H1 (cell line): ENCODE measurements around the gene UQCRC2. TPM values are rescaled to one million over a fixed set of nuclear protein-coding genes. Genes with fewer than 3 reads are reported as not detected.

Experiments
- CBX8 ChIP-seq: fragments of 300-800, 300-1000 bp; sonication (generic); IDR thresholded peaks from 2 replicates; pipeline ENCODE4 v1.7.1; 2016; ENCODE audit warnings: low read depth, low read length, borderline replicate concordance
- CEBPB ChIP-seq: IDR thresholded peaks from 2 replicates; pipeline ENCODE4 v1.6.1; 2012; ENCODE audit warnings: low read depth, low read length
- CHD2 ChIP-seq: IDR thresholded peaks from 2 replicates; pipeline ENCODE4 v1.6.1; 2012; ENCODE audit warnings: low read length, improper control_type of control experiment
- FOSL1 ChIP-seq: IDR thresholded peaks from 2 replicates; pipeline ENCODE4 v1.6.1; 2011; ENCODE audit warnings: mild to moderate bottlenecking, low read depth, low read length, moderate library complexity; ENCODE audit not compliant: insufficient read depth
- GTF2F1 ChIP-seq: IDR thresholded peaks from 2 replicates; pipeline ENCODE4 v1.6.1; 2012; ENCODE audit warnings: low read depth, low read length, improper control_type of control experiment, borderline replicate concordance
- JUN ChIP-seq: IDR thresholded peaks from 2 replicates; pipeline ENCODE4 v1.6.1; 2011; ENCODE audit warnings: low read depth, mild to moderate bottlenecking, improper control_type of control experiment, low read length
- JUND ChIP-seq: IDR thresholded peaks from 2 replicates; pipeline ENCODE4 v1.6.1; 2011; ENCODE audit warnings: mild to moderate bottlenecking, improper control_type of control experiment, low read length
- POLR2AphosphoS5 ChIP-seq: IDR thresholded peaks from 2 replicates; pipeline ENCODE4 v1.6.1; 2011; ENCODE audit warnings: low read depth, low read length
- RAD21 ChIP-seq, 2 experiments: IDR thresholded peaks in 1 of 2; conservative IDR thresholded peaks in 1 of 2; 2 replicates each; pipeline ENCODE4 v1.6.1; 2011; ENCODE audit warnings: low read depth in 2 of 2, low read length in 2 of 2, improper control_type of control experiment in 1 of 2, inconsistent platforms in 1 of 2, mild to moderate bottlenecking in 1 of 2, moderate library complexity in 1 of 2
- polyA plus RNA-seq, 7 experiments: library from polyadenylated mRNA; depleted of rRNA in 3 of 7; stranded (reverse) in 5 of 7; unstranded in 2 of 7; fragments of >200 nt in 5 of 7; fragments of 200-250 nt in 2 of 7; gene quantifications; 1 replicate in 5 of 7; 2 replicates in 1 of 7; 4 replicates in 1 of 7; pipeline versions ENCODE4 v1.2.1 to v1.2.3, GENCODE V29; 2011 to 2013; ENCODE audit warnings: missing spikeins in 2 of 7, mixed read lengths in 2 of 7
- total RNA-seq: library from RNA; stranded (reverse); fragmentation: NEBNext Ultra II Directional; extraction: Animal tissue kit (Norgen Biotek cat#: 25700); gene quantifications from 2 replicates; pipeline ENCODE4 v1.2.1, GENCODE V29; 2021
- TF ChIP-seq, protein P1 (sequence below): fragments of 300-600 bp; sonication (generic); IDR thresholded peaks from 2 replicates; pipeline ENCODE4 v1.7.1; 2012; ENCODE audit warnings: low read length, moderate library complexity, mild to moderate bottlenecking, inconsistent platforms; ENCODE audit not compliant: insufficient replicate concordance
- TF ChIP-seq, protein P2 (sequence below): IDR thresholded peaks from 2 replicates; pipeline ENCODE4 v1.6.1; 2011; ENCODE audit warnings: low read depth, mild to moderate bottlenecking, low read length; ENCODE audit not compliant: insufficient read depth

The UQCRC2 gene
- total and polyA plus RNA-seq, 2 of the 8 experiments (the other 6 are each of a cell fraction or from before 2014, with no cell fraction given): 94.4 to 182 TPM

DNA sequence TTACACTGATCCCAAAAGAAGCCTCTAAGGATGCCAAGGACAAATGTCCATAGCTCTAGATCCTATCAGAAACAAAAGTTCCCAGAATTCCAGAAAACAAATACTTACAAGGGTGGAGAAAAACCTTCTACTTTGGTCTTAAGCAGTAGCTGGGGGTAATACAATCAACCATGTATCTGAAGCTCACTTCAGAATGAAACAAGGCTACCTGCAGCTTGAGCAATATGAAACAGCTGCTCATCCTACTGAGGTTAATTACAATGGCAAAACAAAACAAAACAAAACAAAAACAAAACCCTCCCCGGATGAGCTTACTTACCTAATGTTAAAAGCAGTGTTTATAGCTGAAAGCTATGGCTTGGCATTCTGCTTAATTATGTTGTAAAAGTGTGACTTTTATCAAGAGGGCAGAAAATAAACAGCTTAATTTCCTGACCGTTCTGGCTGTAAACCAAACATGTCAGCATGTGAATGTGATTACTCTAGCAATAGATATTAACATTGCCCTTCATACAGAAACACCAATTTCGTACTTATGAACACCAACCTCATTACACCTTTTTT is 37.3 kb downstream of the UQCRC2 start (continued):
- TF ChIP-seq, protein P1, sequence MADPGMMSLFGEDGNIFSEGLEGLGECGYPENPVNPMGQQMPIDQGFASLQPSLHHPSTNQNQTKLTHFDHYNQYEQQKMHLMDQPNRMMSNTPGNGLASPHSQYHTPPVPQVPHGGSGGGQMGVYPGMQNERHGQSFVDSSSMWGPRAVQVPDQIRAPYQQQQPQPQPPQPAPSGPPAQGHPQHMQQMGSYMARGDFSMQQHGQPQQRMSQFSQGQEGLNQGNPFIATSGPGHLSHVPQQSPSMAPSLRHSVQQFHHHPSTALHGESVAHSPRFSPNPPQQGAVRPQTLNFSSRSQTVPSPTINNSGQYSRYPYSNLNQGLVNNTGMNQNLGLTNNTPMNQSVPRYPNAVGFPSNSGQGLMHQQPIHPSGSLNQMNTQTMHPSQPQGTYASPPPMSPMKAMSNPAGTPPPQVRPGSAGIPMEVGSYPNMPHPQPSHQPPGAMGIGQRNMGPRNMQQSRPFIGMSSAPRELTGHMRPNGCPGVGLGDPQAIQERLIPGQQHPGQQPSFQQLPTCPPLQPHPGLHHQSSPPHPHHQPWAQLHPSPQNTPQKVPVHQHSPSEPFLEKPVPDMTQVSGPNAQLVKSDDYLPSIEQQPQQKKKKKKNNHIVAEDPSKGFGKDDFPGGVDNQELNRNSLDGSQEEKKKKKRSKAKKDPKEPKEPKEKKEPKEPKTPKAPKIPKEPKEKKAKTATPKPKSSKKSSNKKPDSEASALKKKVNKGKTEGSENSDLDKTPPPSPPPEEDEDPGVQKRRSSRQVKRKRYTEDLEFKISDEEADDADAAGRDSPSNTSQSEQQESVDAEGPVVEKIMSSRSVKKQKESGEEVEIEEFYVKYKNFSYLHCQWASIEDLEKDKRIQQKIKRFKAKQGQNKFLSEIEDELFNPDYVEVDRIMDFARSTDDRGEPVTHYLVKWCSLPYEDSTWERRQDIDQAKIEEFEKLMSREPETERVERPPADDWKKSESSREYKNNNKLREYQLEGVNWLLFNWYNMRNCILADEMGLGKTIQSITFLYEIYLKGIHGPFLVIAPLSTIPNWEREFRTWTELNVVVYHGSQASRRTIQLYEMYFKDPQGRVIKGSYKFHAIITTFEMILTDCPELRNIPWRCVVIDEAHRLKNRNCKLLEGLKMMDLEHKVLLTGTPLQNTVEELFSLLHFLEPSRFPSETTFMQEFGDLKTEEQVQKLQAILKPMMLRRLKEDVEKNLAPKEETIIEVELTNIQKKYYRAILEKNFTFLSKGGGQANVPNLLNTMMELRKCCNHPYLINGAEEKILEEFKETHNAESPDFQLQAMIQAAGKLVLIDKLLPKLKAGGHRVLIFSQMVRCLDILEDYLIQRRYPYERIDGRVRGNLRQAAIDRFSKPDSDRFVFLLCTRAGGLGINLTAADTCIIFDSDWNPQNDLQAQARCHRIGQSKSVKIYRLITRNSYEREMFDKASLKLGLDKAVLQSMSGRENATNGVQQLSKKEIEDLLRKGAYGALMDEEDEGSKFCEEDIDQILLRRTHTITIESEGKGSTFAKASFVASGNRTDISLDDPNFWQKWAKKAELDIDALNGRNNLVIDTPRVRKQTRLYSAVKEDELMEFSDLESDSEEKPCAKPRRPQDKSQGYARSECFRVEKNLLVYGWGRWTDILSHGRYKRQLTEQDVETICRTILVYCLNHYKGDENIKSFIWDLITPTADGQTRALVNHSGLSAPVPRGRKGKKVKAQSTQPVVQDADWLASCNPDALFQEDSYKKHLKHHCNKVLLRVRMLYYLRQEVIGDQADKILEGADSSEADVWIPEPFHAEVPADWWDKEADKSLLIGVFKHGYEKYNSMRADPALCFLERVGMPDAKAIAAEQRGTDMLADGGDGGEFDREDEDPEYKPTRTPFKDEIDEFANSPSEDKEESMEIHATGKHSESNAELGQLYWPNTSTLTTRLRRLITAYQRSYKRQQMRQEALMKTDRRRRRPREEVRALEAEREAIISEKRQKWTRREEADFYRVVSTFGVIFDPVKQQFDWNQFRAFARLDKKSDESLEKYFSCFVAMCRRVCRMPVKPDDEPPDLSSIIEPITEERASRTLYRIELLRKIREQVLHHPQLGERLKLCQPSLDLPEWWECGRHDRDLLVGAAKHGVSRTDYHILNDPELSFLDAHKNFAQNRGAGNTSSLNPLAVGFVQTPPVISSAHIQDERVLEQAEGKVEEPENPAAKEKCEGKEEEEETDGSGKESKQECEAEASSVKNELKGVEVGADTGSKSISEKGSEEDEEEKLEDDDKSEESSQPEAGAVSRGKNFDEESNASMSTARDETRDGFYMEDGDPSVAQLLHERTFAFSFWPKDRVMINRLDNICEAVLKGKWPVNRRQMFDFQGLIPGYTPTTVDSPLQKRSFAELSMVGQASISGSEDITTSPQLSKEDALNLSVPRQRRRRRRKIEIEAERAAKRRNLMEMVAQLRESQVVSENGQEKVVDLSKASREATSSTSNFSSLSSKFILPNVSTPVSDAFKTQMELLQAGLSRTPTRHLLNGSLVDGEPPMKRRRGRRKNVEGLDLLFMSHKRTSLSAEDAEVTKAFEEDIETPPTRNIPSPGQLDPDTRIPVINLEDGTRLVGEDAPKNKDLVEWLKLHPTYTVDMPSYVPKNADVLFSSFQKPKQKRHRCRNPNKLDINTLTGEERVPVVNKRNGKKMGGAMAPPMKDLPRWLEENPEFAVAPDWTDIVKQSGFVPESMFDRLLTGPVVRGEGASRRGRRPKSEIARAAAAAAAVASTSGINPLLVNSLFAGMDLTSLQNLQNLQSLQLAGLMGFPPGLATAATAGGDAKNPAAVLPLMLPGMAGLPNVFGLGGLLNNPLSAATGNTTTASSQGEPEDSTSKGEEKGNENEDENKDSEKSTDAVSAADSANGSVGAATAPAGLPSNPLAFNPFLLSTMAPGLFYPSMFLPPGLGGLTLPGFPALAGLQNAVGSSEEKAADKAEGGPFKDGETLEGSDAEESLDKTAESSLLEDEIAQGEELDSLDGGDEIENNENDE: no peak
- TF ChIP-seq FOSL1 (no peak), CBX8 (no peak), RAD21 (IDR thresholded peaks at IDR 0.05 in 1 of 2, conservative IDR thresholded peaks at IDR 0.05 in 1 of 2; ENCODE audit: low read depth in 2 of 2, low read length in 2 of 2) (no peak), CHD2 (no peak), POLR2AphosphoS5 (no peak), JUND (no peak), CEBPB (no peak), GTF2F1 (no peak), JUN (no peak)
- TF ChIP-seq, protein P2, sequence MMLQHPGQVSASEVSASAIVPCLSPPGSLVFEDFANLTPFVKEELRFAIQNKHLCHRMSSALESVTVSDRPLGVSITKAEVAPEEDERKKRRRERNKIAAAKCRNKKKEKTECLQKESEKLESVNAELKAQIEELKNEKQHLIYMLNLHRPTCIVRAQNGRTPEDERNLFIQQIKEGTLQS: no peak
